ENCODE data around the gene OR2V1. TPM values are rescaled to one million over a fixed set of nuclear protein-coding genes. Genes with fewer than 3 reads are reported as not detected.

Gene OR2V1
- total RNA-seq, 1 donor from 2014 or later = not detected

Other genes starting within 250 kb of the OR2V1 start
- 47.3 TPM for gene BTNL8, start 232.0 kb downstream of the OR2V1 start, total RNA-seq
- 0.09 TPM for gene BTNL3, start 142.3 kb downstream of the OR2V1 start, total RNA-seq
- gene BTNL9, start 90.9 kb downstream of the OR2V1 start, total RNA-seq = 11.5 TPM
- gene OR2V2, start 16.4 kb upstream of the OR2V1 start, total RNA-seq = not detected
- gene TRIM7, start 74.0 kb upstream of the OR2V1 start, total RNA-seq = 1.2 TPM
- 47.6 TPM for gene TRIM41, start 92.1 kb upstream of the OR2V1 start, total RNA-seq
- gene RACK1, start 112.7 kb upstream of the OR2V1 start, total RNA-seq = 1,033 TPM
- 22.8 TPM for gene TRIM52, start 130.0 kb upstream of the OR2V1 start, total RNA-seq
- not detected for gene OR4F3, start 236.1 kb upstream of the OR2V1 start, total RNA-seq

Measured in mucosa of gallbladder (tissue), 1 donor.